Inferior parietal cortex (tissue), 1 donor: ENCODE results near the gene XPNPEP1.
A peak's percentile ranks its signal among the peaks of the same experiment; 100 is the strongest.
"Not testable (repeated sequence)": the region's sequence is repeated elsewhere in the genome, so short reads cannot be mapped to it uniquely, and the experiment has no call there.

Experiments used
- DNase-seq: peaks from one replicate; pipeline ENCODE4 v3.0.0-alpha.2; 2016; ENCODE audit errors: extremely low spot score

XPNPEP1 gene

DNA sequence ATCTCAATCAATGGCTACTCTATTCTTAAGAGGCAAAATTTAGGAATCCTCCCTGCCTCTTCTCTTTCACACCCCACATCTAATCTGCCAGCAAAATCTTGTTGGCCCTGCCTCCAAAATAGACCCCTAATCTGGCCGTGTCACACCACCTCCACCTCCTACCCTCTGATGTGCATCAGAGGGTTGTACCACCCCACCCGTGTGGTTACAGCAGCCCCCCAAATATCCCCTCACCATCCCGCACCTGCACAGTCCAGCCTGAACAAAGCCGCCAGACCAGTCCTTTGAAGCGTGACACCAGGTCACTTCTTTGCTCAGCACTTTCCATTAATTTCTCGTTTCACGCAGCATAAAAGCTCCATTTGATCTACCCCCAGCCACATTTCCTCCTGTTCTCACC is 776 bp upstream of the XPNPEP1 start:
- DNase-seq, result no peak

DNA sequence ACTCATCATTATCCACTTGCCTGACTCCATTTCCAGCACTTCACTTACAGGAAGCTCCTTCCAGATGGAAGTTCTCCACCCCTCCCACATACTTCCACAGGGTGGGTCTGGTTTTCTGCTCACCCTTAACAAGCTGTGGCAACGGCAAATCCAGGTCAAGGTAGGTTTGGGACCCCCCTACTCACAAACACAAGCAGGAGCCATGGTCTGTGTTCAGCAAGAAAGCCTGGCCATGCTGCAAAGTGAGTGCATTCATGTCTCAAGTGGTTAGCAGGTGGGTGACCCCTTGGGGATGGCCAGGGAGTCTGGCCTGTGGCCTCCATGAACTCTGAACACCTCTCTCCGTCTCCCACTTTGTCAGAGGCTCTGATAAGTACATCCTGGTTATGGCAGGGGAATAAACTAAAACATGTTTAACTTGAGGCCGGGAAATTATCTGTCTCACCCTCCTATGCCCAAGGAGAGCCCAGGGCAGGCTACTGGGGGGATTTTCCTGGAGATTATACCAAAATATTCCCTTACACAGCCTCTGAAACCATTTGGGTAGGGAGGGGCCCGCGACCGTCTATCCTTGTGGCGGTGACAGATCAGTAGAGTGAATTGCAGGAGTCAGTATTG is 844 bp downstream of the XPNPEP1 start:
- no peak for DNase-seq

DNA sequence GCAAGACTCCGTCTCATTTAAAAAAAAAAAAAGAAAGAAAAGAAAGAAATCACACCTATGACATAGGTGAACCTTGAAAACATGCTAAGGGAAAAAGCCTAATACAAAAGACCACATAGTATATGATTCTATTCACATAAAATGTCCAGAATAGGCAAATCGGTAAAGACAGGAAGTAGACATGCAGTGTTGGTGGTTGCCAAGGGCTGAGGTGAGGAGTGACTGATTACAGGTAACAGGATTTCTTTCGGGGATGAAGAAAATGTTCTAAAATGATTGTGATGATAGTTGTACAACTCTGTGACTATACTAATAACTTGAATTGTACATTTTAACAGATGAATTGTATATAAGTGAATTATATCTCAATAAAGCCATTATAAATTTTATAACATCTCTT is 3.3 kb downstream of the XPNPEP1 start:
- DNase-seq, result no peak

DNA sequence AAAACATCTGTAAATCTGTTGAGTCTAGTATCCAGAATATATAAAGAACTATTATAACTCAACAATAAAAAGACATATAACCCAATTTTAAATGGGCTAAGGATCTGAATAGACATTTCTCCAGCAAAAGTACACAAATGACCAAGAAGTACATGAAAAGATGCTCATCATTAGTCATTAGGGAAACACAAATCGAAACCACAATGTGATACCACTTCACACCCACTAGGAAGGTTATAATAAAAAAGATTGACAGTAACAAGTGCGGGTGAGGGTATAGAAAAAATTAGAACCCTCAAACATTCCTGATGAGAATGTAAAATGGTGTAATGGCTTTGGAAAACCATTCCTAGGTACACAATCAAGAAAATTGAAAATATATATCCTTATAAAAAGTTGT is 4.1 kb downstream of the XPNPEP1 start:
- no peak for DNase-seq

DNA sequence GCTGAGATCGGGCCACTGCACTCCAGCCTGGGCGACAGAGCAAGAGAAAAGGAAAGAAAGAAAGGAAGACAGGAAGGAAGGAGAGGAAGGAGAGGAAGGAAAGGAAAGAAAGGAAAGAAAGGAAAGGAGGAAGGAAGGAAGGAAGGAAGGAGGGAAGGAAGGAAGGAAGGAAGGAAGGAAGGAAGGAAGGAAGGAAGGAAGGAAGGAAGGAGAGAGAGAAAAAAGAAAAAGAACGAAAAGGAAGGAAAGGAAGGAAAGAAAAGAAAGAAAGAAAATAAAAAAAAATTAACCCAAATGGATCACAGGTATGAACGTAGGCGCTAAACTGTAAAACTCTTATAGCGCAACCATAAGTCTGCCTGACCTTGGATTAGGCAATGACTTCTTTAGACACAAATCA is 4.6 kb downstream of the XPNPEP1 start:
- DNase-seq, result not testable (repeated sequence)

DNA sequence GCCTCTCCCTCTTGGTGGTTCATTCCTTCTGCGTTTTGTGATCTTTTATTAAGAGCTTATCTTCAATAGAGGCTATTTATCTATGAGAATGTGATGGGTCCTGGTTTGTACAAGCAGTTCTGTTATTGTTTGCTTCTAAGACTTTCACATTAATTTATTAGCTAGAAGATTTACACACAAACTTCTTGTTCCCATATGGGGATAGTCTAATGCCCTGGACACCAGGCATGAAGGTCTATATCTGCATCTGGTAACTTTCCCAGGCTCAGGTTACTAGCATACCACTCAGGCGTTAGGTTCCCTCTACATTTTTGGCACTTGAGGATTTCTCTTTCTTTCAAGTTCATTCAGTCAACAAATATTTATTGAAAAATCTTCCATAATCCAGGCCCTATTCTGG is 7.7 kb downstream of the XPNPEP1 start:
- DNase-seq, result no peak

DNA sequence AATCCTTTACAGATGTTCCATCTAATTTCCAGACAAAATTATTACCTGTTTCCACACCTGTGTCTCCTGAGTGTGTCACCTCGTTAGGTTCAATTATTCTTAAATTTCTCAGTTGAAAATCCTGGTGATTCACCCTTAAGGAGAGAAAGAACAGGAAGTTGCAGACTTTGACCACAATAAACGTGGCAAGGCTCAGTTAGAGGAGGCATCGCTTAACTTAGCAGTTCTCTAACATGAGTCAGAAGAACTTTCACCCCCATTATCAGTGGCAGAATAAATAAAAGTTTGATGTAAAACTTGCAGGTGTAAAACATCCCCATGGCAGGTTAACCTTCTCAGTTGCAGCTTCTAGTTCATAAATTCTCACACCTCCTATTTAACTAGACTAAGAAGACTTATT is 8.3 kb downstream of the XPNPEP1 start:
- no peak for DNase-seq

DNA sequence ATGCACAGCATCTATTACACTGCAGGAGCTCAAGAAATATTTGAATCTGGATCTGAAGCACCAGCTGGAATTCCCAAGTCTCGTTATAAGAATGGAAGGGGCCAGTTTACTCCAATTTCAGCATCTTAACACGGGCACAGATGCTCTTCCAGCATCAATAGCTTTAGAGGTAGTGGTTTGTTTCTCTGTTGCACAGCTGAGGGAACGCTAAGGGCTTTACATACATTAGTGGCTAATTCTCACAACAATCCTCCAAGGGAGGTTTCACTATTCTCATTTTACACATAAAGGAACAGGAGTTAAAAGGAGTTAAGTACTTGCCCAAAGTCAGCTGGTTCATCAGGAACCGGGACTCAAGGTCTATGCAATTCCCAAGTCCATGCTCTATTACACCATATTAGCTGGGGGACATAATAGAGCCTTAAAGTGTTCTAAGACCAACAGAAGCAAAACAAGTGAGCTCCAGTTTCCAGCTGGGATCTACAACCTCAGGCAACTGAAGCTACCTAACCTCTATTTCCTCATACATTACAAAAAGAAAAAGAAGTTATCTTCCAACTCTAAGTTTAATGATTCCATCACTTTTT is 9.9 kb downstream of the XPNPEP1 start:
- DNase-seq, result no peak

DNA sequence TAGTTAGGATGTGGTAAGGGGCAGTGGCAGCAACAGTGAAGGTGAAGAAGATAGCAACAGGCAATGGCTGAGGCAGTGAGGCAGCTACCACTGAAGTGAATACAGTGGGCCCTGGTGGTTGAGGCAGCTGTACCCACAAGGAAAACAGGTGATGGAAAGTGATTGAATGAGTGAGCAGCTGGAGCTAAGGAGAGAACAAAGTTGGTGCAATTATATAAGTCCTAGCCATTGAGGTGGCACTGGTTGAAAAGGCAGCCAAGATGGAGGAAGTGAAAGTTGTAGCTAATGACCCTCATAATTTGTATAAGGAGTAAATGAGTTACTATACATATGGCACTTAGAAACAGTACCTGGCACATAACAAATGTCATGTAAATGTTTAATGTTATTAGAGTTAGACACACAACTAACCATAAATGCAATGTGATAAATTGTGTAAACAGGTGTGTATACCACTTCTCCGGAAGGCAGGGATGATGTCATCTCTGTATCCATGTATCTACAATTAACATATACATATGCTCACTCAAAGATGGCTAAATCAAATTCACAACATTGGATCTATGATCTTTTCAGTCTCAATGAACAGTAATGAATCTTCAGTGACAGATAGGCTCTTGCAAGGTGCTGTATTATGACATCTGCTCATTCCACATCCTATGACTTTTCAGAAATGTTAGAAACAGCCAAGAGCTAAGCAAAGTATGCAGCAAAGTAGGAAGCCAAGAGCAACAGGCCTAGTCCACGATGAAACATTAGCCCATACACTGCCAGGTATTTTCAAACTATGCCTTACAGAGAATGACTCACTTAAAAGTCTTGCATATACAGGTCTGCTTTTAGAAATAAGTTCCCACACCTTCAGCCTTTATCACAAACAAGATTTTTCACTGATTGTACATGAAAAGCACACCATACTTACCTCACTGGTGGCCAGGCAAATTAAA is 10.7 kb downstream of the XPNPEP1 start:
- no peak for DNase-seq

DNA sequence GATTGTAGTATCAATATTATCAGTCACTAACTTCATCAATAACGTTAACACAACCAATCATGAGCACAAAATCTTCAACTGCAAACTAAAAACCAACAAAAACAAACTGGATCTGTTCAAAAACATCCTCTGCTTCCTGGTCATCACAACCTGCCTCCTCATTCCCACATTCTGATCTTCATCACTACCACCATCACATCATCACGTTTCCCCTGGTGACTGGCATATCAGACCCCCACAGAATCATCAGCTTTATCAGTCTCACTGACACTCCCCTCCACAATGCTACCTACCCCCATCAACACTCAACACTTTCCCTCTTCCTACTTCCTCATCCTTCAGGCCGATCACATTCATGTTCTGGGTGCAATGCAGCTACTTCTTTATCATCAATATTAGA is 11.4 kb downstream of the XPNPEP1 start:
- no peak for DNase-seq

DNA sequence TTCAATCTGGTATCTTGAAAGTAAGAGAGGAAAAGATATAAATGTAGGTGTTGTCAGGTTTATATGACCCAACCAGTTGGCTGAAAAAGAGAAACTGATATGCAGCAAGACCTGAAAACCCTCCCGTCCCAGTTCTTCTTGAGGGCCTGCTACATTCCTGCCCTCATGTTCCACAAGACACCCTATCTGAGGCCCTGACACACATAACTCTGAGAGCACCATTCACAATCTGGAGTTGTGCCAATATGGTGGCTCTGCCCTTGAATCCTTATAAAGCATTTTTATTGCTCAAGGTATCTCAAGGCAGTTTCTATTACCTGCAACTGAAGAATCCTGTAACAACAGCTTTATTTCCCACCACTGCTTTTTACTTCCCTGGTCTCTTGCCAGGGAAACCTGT is 17.0 kb downstream of the XPNPEP1 start:
- DNase-seq, result no peak

DNA sequence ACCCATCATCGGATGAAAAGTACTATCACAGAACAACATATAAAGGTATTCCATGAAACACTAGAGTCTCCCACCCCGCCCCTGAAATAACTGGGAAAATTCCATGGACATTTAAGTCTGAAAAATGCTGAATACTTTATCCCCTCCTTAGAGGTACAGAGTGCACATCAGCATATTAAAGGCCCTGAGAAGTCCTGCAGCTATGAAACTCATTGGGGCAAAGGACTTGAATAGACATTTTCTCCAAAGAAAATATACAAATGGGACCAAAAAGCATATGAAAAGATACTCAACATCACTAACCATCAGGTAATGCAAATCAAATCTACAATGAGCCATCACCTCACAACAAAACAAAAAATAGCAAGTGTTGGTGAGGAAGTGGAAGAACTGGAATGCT is 18.9 kb downstream of the XPNPEP1 start:
- DNase-seq, result no peak

DNA sequence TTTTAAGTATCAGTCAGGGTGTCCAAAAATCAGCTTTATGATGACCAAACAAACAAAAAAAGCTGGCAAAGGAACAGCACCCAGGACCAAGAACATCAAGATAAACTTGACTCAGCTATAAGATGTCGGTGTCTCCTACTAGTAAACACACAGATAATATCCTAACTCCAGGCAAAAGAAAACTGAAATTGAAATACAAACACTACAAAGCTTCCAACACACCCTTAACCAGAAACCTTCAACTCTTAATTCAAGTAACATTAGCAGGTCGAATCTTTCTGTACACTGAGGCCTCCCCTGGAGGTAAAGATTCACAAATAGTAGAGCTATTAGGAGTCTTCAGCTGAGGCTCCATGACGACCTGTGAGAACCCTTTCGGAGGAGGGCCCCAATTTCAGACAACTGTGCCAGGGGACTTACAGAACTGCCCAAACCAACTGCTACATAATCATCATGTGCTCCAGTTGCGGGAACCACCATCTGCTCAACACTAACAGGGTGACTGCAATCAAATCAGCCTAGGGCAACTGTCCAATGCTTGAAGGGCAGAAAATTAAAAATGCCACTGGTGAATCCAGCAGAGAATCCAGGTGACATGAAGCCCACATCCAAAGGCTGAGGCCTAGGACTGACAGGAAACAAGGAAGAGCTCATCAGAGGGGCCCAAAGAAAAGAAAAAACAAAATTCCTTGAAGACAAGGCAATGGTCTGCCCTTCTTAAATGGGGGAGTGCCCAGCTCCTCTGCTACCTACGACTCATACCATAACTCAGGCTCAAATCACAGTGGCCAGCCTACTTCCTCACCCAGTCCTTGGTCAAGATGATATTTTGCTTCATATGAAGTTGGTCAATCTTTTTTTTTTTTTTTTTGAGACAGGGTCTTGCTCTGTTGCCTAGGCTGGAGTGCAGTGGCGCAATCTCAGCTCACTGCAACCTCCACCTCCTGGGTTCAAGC is 20.0 kb downstream of the XPNPEP1 start:
- no peak for DNase-seq

DNA sequence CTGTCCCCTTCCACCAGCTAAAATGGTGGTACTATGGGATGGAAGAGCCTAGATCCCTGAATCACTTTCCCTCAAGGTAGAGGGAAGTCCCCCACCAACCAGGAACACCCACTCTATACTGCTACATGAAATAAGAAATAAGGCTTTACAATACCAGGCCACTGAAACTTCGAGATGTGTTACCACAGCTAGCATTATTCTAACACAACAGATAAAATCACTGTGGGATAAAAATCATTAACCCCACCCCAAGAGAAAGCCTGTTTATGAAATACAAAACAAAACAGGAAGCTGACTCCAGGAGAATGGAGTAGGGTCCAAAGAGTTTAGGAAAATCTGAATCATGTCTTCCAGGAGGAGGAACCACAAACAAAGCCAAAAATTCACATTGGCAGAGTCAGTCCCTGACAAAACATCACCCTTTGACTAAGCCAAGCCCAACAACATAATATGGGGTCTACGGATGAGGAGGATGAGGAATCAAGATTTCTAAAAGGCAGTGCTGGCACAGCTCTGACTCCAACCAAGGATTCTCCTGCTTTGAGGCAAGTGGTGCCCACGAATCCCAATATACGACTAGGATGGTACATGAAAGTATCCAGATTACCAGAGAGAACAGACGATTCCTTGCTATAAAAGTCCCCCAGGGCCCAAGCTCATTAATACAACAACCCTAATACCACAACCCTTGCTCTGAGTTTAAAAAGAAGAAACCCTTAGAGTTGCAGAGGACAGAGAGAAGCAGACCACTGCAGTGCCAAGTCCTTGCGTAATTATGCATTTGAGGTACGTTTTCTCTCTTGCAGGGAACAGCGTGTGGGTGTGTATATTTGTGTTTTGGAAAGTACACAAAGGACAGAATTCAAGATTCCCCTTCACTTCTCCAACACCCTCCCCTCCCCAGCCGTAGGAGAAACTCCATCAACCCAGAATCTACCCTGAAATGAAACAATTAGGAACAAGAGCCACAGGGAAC is 23.7 kb downstream of the XPNPEP1 start:
- DNase-seq, result no peak

DNA sequence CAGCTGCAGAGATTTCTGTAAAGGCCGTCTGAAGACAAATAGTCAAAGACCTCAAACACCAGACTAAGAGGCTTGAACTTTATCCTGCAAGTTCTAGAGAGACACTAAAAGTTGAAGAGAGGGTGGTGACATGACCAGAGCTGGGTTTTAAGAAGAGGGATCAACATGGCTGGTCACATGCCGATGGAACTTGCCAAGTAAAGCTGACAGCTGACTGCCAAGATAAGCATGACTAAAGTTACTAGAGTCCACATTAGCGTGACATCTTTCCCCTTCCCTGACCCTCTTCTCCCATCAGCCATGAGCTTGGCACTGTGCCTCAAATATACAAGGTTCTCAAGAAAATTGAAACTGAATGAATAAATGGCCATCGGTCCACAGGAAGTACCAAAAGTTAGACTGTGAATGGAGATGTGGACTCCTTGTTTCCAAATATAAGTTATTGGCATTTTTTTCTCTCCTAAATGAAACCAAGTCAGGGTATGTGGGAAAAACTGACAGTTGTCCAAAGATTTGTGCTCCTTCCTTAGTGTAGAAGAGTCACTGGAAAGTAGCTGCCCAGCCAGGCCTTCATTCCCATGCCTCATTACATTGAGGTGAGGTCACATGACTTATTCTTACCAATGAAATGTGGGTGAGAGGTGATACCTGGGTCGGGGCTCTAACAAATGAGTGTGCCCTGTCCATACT is 24.5 kb downstream of the XPNPEP1 start:
- DNase-seq, result no peak

DNA sequence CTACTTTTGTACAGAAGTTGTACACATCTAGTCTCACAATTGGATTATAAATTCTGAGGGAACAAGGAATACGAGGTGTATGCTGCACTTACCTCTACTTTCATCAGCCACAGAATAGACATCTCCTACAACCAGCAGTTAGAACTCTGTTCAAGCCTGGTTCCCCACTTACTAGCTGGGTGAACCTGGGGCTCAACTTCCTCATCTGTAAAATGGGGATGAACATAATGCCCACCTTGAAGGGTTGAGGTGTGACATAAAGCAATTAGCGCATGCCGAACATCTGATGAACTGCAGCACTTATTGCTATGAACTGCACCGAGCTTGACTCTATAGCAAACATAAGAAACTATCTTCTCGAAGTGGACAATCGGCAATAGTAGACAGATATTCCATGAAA is 25.3 kb downstream of the XPNPEP1 start:
- no peak for DNase-seq

DNA sequence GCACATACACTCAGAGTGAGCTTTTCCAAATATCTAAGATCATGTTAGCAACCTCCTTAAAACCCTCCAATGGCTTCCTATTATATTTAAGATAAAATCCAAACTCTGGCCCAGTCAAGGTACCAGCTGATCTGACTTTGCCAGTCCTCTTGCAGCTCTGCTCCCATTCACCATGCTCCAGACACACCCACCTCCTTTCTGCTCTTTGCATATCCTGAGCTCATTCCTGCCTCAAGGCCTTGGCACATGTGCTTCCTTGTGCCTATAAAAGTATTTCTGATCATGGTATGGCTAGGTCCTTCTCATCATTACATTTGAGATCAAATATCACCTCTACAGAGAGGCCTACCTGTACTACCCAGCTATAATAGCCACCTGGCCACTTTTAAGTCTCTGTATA is 27.5 kb downstream of the XPNPEP1 start:
- no peak for DNase-seq

DNA sequence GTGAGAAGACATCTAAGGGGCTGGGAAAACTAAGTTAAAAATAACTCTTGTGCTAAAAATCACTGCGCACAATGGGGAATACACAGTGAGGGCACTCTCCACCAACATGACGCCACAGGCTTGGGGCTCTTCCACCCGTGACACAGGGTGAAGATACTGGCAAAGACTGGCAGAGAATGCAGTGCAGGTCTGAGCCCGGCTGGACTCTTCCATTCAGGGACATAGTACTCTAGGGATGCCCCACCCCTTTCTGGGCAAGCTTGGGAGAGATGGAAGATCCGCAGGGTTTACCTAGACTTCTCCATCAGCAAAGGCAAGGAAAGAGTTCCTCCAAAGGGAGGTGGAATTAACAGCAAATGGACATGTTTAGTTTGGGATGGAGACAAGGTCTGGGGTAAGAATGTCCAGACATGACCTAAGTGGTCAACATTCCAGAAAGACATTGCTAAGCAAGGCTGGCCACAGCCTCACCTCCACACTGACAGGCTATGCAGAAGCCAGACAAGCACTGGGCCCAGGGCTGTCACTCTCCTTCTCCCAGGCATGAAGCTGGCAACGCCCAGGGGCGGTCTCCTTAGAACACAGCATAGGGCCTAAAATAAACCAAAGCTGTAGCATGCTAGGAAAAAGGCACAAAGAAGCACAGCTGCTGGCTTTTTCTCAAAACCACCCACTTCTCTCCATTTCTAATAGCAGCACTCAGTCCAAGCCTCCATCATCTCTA is 28.1 kb downstream of the XPNPEP1 start:
- peak; percentile 52 for DNase-seq

DNA sequence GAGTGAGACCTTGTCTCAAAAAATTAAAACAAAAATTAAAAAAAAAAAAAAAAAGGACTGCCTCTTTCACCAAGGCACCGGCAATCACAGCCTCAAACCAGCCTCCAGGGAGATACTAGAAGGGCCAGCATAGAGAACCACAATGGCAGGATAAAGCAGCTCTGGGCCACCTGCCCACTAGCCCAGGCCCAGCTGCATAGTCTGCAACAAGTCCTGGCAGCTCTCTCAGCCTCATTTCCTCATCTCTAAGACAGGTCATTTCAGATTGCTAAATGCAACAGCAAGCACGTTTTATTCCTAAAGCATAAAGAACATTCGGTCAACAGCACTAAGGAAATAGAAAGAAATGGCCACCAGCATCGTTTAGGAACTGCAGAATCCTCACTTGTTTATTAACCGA is 28.8 kb downstream of the XPNPEP1 start:
- peak; percentile 64 for DNase-seq
